Lung (tissue), 12 donors: ENCODE data around the gene TCIRG1. TPM values are rescaled to one million over a fixed set of nuclear protein-coding genes. Genes with fewer than 3 reads are reported as not detected.

Experiments used
- ATAC-seq: fragments of 200-7000 bp; cut with Tn5 transposase; one replicate; pipeline ENCODE4 v1.9.1; 2020; ENCODE audit warnings: moderate number of reproducible peaks; ENCODE audit not compliant: insufficient read depth, low FRiP score
- DNase-seq, 3 donors: peaks; one replicate each; pipeline ENCODE4 v3.0.0-alpha.2; 2013 to 2017
- H3K27ac ChIP-seq, 2 donors: one replicate each; pipeline ENCODE4 v1.5.1; 2013; ENCODE audit warnings: mild to moderate bottlenecking in 2 of 2, moderate library complexity in 2 of 2, control low read depth in 1 of 2, inconsistent platforms in 1 of 2, low read depth in 1 of 2, low read length in 1 of 2
- H3K27me3 ChIP-seq, 3 donors: one replicate each; pipeline ENCODE4 v1.5.1; 2013; ENCODE audit warnings: low read length in 2 of 3; ENCODE audit not compliant: control insufficient read depth in 3 of 3, insufficient read depth in 3 of 3
- H3K36me3 ChIP-seq, 4 donors: one replicate each; pipeline ENCODE4 v1.5.1; 2013; ENCODE audit warnings: low read length in 4 of 4, mild to moderate bottlenecking in 1 of 4, moderate library complexity in 1 of 4; ENCODE audit not compliant: control insufficient read depth in 4 of 4, insufficient read depth in 4 of 4
- H3K4me1 ChIP-seq, 5 donors: one replicate each; pipeline ENCODE4 v1.5.1; 2013; ENCODE audit warnings: low read length in 5 of 5, mild to moderate bottlenecking in 2 of 5, moderate library complexity in 1 of 5; ENCODE audit not compliant: control insufficient read depth in 5 of 5, insufficient read depth in 5 of 5
- H3K4me3 ChIP-seq: one replicate; pipeline ENCODE4 v1.5.1; 2013; ENCODE audit warnings: mild to moderate bottlenecking, control low read depth, moderate library complexity
- H3K9ac ChIP-seq, 2 donors: one replicate each; pipeline ENCODE4 v1.5.1; 2013; ENCODE audit warnings: low read length in 2 of 2, control low read depth in 1 of 2; ENCODE audit not compliant: insufficient read depth in 1 of 2
- H3K9me3 ChIP-seq, 4 donors: one replicate each; pipeline ENCODE4 v1.5.1; 2013; ENCODE audit warnings: low read length in 3 of 4, mild to moderate bottlenecking in 1 of 4, moderate library complexity in 1 of 4; ENCODE audit not compliant: control insufficient read depth in 4 of 4, insufficient read depth in 3 of 4
- CTCF ChIP-seq: IDR thresholded peaks from 2 replicates; pipeline ENCODE4 v1.5.1; 2012; ENCODE audit warnings: mild to moderate bottlenecking; ENCODE audit errors: control extremely low read depth, extremely low read depth
- WGBS, 2 donors: extraction: QIAGEN DNeasy Blood & Tissue Kit; methylation state at CpG; one replicate each; pipeline ENCODE4 v1.1.7; 2013; 5-methylcytosine and 5-hydroxymethylcytosine counted together
- polyA plus RNA-seq, 2 donors: library from polyadenylated mRNA; stranded (reverse); fragments of 200-250 nt; gene quantifications; one replicate each; pipeline ENCODE4 v1.2.1, GENCODE V29; 2013
- total RNA-seq, 2 donors: library from RNA; depleted of rRNA in 1 of 2; stranded (reverse); fragments of >200 nt in 1 of 2; gene quantifications; one replicate each; pipeline ENCODE4 v1.2.1, GENCODE V29; 2014 to 2021
- donor health status: control.
- donor health status: control.
- donor health status: Bipolar disorder and iron deficiency.
- donor health status: healthy.
- donor health status: DM: yes; HTN: yes; CAD: no.

The TCIRG1 gene
- total and polyA plus RNA-seq, 4 donors, result 70.2 to 438 (median 283) TPM

DNA sequence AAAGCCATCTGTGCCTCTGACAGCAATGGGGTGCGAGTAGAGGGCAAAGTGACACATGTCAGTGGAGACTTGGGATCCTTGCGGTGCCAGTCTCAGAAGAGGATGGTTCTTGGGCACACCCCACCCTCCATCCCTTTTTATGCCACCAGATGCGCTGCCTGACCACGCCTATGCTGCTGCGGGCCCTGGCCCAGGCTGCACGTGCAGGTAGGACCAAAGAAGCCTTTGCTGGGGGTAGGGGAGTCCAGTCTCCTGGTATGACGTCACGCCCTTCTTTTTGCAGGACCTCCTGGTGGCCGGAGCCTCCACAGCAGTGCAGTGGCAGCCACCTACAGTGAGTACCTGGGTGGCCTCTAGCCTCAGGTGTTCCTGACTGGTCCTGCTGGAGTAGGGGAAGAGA is 6.8 kb upstream of the TCIRG1 start:
- no peak overlapping the region for H3K9ac ChIP-seq

GRCh38 chr11:68032997-68033707 is 5.7 kb upstream of the TCIRG1 start:
- H3K4me1 ChIP-seq, result peaks cover 8 to 35% (median 12%) of the 10 kb centered on the region in 5 donors
- ATAC-seq, result no peak

More for the DNA sequence above, 6.8 kb upstream of the TCIRG1 start:
- WGBS, 2 donors, result 79 to 94% methylated on average over 8 to 9 of the region's 9 CpGs
- Histone ChIP-seq H3K27me3 (no peaks in the 10 kb centered on the region), H3K4me1 (peaks cover 8 to 24% (median 12%) of the 10 kb centered on the region in 5 donors), H3K4me3 (no peak overlapping the region), H3K27ac (no peak overlapping the region), H3K9me3 (no peaks in the 10 kb centered on the region), H3K36me3 (peaks cover 0 to 19% (median 9%) of the 10 kb centered on the region in 4 donors)
- ATAC-seq (no peak), DNase-seq (no peak)
- TF ChIP-seq CTCF, result no peak

GRCh38 chr11:68033708-68034045 is 5.1 kb upstream of the TCIRG1 start:
- WGBS, 2 donors, result 82 to 92% methylated on average over 12 of the region's 12 CpGs
- DNase-seq, result no peak
- Histone ChIP-seq H3K4me1 (peaks cover 8 to 39% (median 16%) of the 10 kb centered on the region in 5 donors), H3K36me3 (peaks cover 0 to 17% (median 9%) of the 10 kb centered on the region in 4 donors), H3K4me3 (no peak overlapping the region), H3K9ac (no peak overlapping the region), H3K9me3 (no peaks in the 10 kb centered on the region), H3K27me3 (no peaks in the 10 kb centered on the region), H3K27ac (peak overlapping the region; percentile 26 to 84)
- ATAC-seq, result no peak
- TF ChIP-seq CTCF, result no peak

More at GRCh38 chr11:68032997-68033707, 5.7 kb upstream of the TCIRG1 start:
- Histone ChIP-seq H3K27me3 (no peaks in the 10 kb centered on the region), H3K9me3 (no peaks in the 10 kb centered on the region), H3K36me3 (peaks cover 0 to 17% (median 9%) of the 10 kb centered on the region in 4 donors), H3K4me3 (no peak overlapping the region), H3K27ac (peak overlapping the region in 1 of 2 donors; percentile 84), H3K9ac (no peak overlapping the region)
- 94 to 97% methylated on average over 28 to 29 of the region's 29 CpGs for WGBS, 2 donors
- TF ChIP-seq CTCF, result no peak
- DNase-seq, result no peak
